Neural progenitor cell (in vitro differentiated cells): Measurements from ENCODE around the gene NAGS. TPM values are rescaled to one million over a fixed set of nuclear protein-coding genes. Genes with fewer than 3 reads are reported as not detected.

Experiments used
- DNase-seq: peaks from one replicate; pipeline ENCODE4 v3.0.0-alpha.2; 2016; ENCODE audit warnings: low spot score
- H2AFZ ChIP-seq: fragments of 200-600 bp; sonication (generic); replicated peaks from 2 replicates; pipeline ENCODE4 v1.6.1; 2016; ENCODE audit warnings: antibody characterized with exemption
- H3F3A ChIP-seq: fragments of 200-600 bp; sonication (generic); 2 replicates; pipeline ENCODE4 v1.6.1; 2016; ENCODE audit warnings: antibody characterized with exemption, low read depth
- H3K27ac ChIP-seq: fragments of 200-600 bp; sonication (generic); 2 replicates; pipeline ENCODE4 v1.5.1; 2016; ENCODE audit warnings: mild to moderate bottlenecking
- H3K27me3 ChIP-seq: fragments of 200-600 bp; sonication (generic); 2 replicates; pipeline ENCODE4 v1.6.1; 2016; ENCODE audit warnings: mild to moderate bottlenecking, moderate library complexity
- H3K36me3 ChIP-seq: fragments of 200-600 bp; sonication (generic); 2 replicates; pipeline ENCODE4 v1.5.1; 2016
- H3K4me1 ChIP-seq: fragments of 200-600 bp; sonication (generic); 2 replicates; pipeline ENCODE4 v1.6.1; 2016; ENCODE audit warnings: mixed run types
- H3K4me2 ChIP-seq: fragments of 200-600 bp; sonication (generic); 2 replicates; pipeline ENCODE4 v1.6.1; 2016
- H3K4me3 ChIP-seq: fragments of 200-600 bp; sonication (generic); 2 replicates; pipeline ENCODE4 v1.5.1; 2016
- H3K79me2 ChIP-seq: fragments of 200-600 bp; sonication (generic); 2 replicates; pipeline ENCODE4 v1.6.1; 2016; ENCODE audit warnings: low read depth
- H3K9ac ChIP-seq: fragments of 200-600 bp; sonication (generic); 2 replicates; pipeline ENCODE4 v1.6.1; 2016
- H3K9me3 ChIP-seq: fragments of 200-600 bp; sonication (generic); 2 replicates; pipeline ENCODE4 v1.5.1; 2016; ENCODE audit warnings: low read depth
- H4K20me1 ChIP-seq: fragments of 200-600 bp; sonication (generic); 2 replicates; pipeline ENCODE4 v1.6.1; 2016; ENCODE audit warnings: low read depth
- H3K27ac Mint-ChIP-seq: 3 replicates; pipeline ENCODE4 v1.8.0; 2021; ENCODE audit warnings: mixed read lengths
- H3K27me3 Mint-ChIP-seq: 2 replicates; pipeline ENCODE4 v1.8.0; 2022; ENCODE audit warnings: low read depth, mild to moderate bottlenecking, inconsistent platforms, moderate library complexity, mixed read lengths; ENCODE audit not compliant: insufficient read depth
- H3K36me3 Mint-ChIP-seq: 3 replicates; pipeline ENCODE4 v1.8.0; 2021; ENCODE audit warnings: mixed read lengths
- H3K4me1 Mint-ChIP-seq: 3 replicates; pipeline ENCODE4 v1.8.0; 2021; ENCODE audit warnings: mixed read lengths
- H3K4me3 Mint-ChIP-seq: 3 replicates; pipeline ENCODE4 v1.8.0; 2021; ENCODE audit warnings: mild to moderate bottlenecking, moderate library complexity, mixed read lengths
- H3K9me3 Mint-ChIP-seq: 3 replicates; pipeline ENCODE4 v1.8.0; 2020; ENCODE audit warnings: mixed read lengths
- CTCF ChIP-seq: fragments of 200-600 bp; sonication (generic); IDR thresholded peaks from 2 replicates; pipeline ENCODE4 v1.5.1; 2017; ENCODE audit warnings: antibody characterized with exemption, mild to moderate bottlenecking
- EZH2 ChIP-seq: fragments of 200-600 bp; sonication (generic); IDR thresholded peaks from 2 replicates; pipeline ENCODE4 v1.6.1; 2017; ENCODE audit warnings: antibody characterized with exemption, mild to moderate bottlenecking, moderate library complexity
- EZH2phosphoT487 ChIP-seq: fragments of 200-600 bp; sonication (generic); IDR thresholded peaks from 2 replicates; pipeline ENCODE4 v1.6.1; 2017; ENCODE audit warnings: antibody characterized with exemption
- total RNA-seq: library from RNA; depleted of rRNA; stranded (reverse); fragments of >200 nt; gene quantifications from 2 replicates; pipeline ENCODE4 v1.2.3, GENCODE V29; 2015; ENCODE audit warnings: low replicate concordance

The NAGS gene
- total RNA-seq, 1 donor from 2014 or later = 1.8 TPM

GRCh38 chr17:43974382-43975266 is 29.8 kb upstream of the NAGS start:
- H3F3A ChIP-seq = peaks cover 4% of the 10 kb centered on the region
- no peaks in the 10 kb centered on the region for H3K9me3 ChIP-seq
- Mint-ChIP-seq H3K4me1 (peaks cover 16% of the 10 kb centered on the region), H3K36me3 (no peaks in the 10 kb centered on the region), H3K9me3 (no peaks in the 10 kb centered on the region), H3K27me3 (peaks cover 7% of the 10 kb centered on the region), H3K4me3 (no peak overlapping the region), H3K27ac (peak overlapping the region; percentile 86)
- no peak overlapping the region for H3K4me3 ChIP-seq
- TF ChIP-seq EZH2phosphoT487 (no peak), CTCF (no peak), EZH2 (no peak)
- peak; percentile 23 for DNase-seq
- H3K27ac ChIP-seq = no peak overlapping the region
- H3K4me1 ChIP-seq = peaks cover 12% of the 10 kb centered on the region
- H4K20me1 ChIP-seq = no peaks in the 10 kb centered on the region
- peak overlapping the region; percentile 14 for H3K4me2 ChIP-seq
- no peaks in the 10 kb centered on the region for H3K36me3 ChIP-seq
- no peak overlapping the region for H3K9ac ChIP-seq
- peaks cover 23% of the 10 kb centered on the region for H3K27me3 ChIP-seq
- no peaks in the 10 kb centered on the region for H3K79me2 ChIP-seq
- H2AFZ ChIP-seq = peak overlapping the region; percentile 39

GRCh38 chr17:43975898-43976297 is 28.5 kb upstream of the NAGS start:
- peaks cover 16% of the 10 kb centered on the region for H3K4me1 Mint-ChIP-seq
- H4K20me1 ChIP-seq = no peaks in the 10 kb centered on the region
- H3K27me3 ChIP-seq = peaks cover 29% of the 10 kb centered on the region
- no peaks in the 10 kb centered on the region for H3K9me3 ChIP-seq
- no peaks in the 10 kb centered on the region for H3K36me3 Mint-ChIP-seq
- peaks cover 12% of the 10 kb centered on the region for H3K4me1 ChIP-seq
- no peak overlapping the region for H3K4me3 ChIP-seq
- no peaks in the 10 kb centered on the region for H3K79me2 ChIP-seq
- no peaks in the 10 kb centered on the region for H3K9me3 Mint-ChIP-seq
- TF ChIP-seq EZH2 (no peak), EZH2phosphoT487 (no peak), CTCF (no peak)
- H3K9ac ChIP-seq = no peak overlapping the region
- no peak overlapping the region for H2AFZ ChIP-seq
- H3K27me3 Mint-ChIP-seq = peaks cover 7% of the 10 kb centered on the region
- no peak overlapping the region for H3K4me3 Mint-ChIP-seq
- H3F3A ChIP-seq = peaks cover 4% of the 10 kb centered on the region
- no peak overlapping the region for H3K27ac Mint-ChIP-seq
- no peaks in the 10 kb centered on the region for H3K36me3 ChIP-seq
- H3K4me2 ChIP-seq = no peak overlapping the region
- no peak overlapping the region for H3K27ac ChIP-seq
- no peak for DNase-seq

GRCh38 chr17:43976963-43977837 is 27.2 kb upstream of the NAGS start:
- Histone ChIP-seq H3K4me3 (no peak overlapping the region), H2AFZ (no peak overlapping the region), H4K20me1 (no peaks in the 10 kb centered on the region), H3K79me2 (no peaks in the 10 kb centered on the region), H3K4me2 (no peak overlapping the region), H3K36me3 (no peaks in the 10 kb centered on the region), H3K27me3 (peaks cover 42% of the 10 kb centered on the region), H3K27ac (no peak overlapping the region), H3F3A (peaks cover 4% of the 10 kb centered on the region), H3K9me3 (no peaks in the 10 kb centered on the region), H3K4me1 (peaks cover 12% of the 10 kb centered on the region), H3K9ac (no peak overlapping the region)
- H3K36me3 Mint-ChIP-seq = no peaks in the 10 kb centered on the region
- H3K27me3 Mint-ChIP-seq = peaks cover 8% of the 10 kb centered on the region
- no peak overlapping the region for H3K4me3 Mint-ChIP-seq
- H3K9me3 Mint-ChIP-seq = no peaks in the 10 kb centered on the region
- TF ChIP-seq EZH2 (no peak), EZH2phosphoT487 (no peak), CTCF (no peak)
- DNase-seq = no peak
- H3K27ac Mint-ChIP-seq = no peak overlapping the region
- peaks cover 16% of the 10 kb centered on the region for H3K4me1 Mint-ChIP-seq
